GM18870 (cell line): ENCODE results near the gene ASMT.
"Not testable (repeated sequence)": the region's sequence is repeated elsewhere in the genome, so short reads cannot be mapped to it uniquely, and the experiment has no call there.

Source experiments
- ATAC-seq: cut with Tn5 transposase; IDR thresholded peaks from one replicate; pipeline ENCODE4 v1.9.1; 2021; ENCODE audit warnings: moderate library complexity; ENCODE audit not compliant: unreplicated experiment

ASMT gene

GRCh38 chrX:1597345-1598020 lies 17.4 kb upstream of the ASMT start:
- ATAC-seq: no peak

GRCh38 chrX:1598021-1598875 lies 16.6 kb upstream of the ASMT start:
- no peak for ATAC-seq

GRCh38 chrX:1598876-1599790 lies 15.7 kb upstream of the ASMT start:
- ATAC-seq: no peak

DNA sequence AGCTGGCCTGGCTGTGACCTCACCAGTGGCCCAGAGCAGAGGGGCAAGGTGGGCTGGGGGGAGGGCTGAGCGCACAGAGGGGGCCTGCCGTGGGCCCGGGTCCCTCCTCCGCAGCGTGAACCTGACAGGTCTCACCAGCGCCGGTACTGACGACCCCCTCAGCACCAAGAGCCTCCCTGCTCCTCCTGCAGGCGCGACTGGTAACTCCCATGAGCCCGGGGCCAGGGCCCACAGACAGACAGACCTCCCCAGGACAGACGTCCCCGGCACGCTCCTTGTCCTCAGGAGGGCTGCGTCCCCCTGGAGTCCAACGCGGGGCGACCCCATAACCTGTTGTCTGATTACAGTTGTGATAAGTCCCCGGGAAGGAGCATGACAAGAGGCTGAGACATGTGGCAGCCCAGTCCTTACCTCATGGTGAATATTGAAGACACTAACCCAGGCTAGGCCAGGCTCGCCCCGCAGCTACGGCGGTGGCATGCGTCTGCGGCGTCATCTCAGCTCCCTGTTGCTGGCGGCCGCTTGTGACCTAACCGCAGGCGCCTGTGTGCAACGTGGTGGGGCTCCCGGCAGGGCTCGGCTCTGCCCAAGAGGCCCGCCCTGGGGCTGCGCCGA lies 15.0 kb upstream of the ASMT start:
- ATAC-seq: no peak

GRCh38 chrX:1600406-1601050 lies 14.3 kb upstream of the ASMT start:
- ATAC-seq: no peak

DNA sequence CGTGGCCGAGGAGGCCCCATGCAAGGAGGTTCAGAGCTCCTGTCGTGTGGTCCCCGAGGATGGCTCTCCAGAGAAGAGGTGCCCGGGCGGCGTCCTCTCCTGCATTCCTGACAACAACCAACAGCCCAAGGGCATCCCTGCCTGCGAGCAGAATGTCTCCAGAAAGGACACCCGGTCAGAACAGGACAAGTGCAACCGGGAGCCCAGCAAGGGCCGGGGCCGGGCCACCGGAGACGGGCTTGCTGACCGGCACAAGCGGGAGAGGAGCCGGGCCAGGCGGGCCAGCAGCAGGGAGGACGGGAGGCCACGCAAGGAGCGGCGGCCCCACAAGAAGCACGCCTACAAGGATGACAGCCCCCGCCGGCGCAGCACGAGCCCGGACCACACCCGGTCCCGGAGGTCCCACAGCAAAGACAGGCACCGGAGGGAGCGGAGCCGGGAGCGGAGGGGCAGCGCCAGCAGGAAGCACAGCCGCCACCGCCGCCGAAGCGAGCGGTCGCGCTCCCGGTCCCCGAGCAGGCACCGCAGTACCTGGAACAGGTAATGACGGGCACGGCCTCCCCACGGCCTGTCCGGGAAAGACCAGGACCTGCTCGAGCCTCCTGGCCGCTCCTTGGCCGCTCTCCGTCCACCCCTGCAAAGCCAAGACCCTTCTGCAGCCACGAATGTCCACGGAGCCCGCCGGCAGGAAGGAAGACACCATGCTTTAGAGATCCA lies 13.7 kb upstream of the ASMT start:
- no peak for ATAC-seq

GRCh38 chrX:1601768-1602085 lies 13.1 kb upstream of the ASMT start:
- ATAC-seq: no peak

DNA sequence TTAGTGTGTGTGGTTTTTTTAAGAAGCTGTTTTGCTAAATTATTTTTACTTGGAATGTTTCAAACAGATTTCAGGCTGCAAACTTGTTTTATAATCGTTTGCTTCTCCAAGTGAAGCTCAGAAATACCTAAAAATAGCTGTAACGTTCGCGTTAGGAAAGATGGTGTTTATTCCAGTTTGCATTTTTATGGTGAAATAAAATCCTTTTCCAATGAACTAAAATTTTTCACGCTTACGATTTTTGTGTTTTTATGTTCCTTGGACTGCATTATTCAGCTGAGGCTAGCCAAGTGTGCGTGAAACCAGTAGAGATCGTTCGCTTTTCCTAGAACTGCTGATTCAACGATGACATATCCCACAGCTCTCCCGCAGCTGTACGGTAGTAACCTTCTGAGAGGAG lies 12.6 kb upstream of the ASMT start:
- ATAC-seq: no peak

DNA sequence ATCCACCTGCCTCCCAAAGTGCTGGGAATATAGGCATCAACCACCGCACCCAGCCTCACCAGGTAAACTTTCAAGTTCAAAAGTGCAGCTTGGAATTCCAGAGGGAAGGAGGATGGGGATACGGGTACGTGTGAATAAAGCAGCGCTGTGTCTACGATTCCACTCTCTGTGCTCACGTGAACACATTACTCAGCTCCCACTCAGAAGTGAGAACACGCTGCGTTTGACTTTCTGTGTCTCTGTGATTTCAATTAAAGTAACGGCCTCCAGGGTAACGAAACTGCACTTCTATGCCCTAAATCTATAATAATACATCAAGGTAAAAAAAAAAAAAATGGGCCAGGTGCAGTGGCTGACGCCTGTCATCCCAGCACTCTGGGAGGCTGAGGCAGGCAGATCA lies 8.4 kb upstream of the ASMT start:
- ATAC-seq: no peak

DNA sequence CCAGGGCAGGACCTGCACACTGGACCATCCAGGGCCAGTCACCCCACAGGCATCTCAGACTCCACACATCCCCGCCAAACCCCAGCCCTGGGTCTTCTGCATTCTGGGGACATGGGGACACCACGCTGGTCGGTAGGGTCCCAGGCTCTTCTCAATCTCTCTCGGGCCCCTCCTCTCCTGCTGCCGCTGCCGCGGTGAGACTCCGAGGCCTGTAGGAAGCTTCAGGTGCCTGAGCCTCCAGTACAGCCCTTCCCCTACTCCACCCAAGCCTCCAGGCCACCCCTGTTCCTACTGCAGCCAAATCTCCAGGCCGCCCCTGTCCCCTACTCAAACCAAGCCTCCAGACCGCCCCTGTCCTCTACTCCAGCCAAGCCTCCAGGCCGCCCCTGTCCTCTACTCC lies 5.5 kb upstream of the ASMT start:
- ATAC-seq: no peak

DNA sequence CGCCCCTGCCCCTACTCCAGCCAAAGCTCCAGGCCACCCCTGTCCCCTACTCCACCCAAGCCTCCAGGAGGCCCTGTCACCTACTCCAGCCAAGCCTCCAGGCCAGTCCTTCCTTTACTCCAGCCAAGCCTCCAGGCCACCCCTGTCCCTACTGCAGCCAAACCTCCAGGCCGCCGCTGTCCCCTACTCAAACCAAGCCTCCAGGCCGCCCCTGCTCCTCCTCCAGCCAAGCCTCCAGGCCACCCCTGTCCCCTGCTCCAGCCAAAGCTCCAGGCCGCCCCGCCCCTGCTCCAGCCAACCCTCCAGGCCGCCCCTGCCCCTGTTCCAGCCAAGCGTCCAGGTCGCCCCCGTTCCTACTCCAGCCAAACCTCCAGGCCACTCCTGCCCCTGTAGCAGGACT lies 5.1 kb upstream of the ASMT start:
- no peak for ATAC-seq

DNA sequence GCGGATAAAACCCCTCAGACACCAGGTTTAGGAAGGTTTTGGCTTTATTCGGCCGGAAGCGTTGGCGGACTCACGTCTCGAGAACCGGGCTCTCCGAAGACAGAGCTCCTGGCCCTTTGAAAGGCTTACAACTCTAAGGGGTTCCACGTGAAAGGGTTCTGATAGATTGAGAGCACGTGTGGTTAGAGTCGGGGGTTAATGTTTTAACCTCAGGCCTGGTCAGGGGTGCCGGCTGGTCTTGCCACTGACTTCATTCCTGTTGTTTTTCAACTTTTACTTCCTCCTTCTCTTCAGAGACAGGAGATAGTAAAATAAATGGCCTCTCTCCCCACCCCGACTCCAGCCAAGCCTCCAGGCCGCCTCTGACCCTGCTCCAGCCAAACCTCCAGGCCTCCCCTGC lies 4.7 kb upstream of the ASMT start:
- ATAC-seq: no peak

GRCh38 chrX:1610736-1611135 lies 4.1 kb upstream of the ASMT start:
- no peak for ATAC-seq

- ATAC-seq: no peak
Measured at GRCh38 chrX:1612641-1613286, 2.1 kb upstream of the ASMT start.

GRCh38 chrX:1618689-1619088 lies 3.8 kb downstream of the ASMT start:
- ATAC-seq: no peak

DNA sequence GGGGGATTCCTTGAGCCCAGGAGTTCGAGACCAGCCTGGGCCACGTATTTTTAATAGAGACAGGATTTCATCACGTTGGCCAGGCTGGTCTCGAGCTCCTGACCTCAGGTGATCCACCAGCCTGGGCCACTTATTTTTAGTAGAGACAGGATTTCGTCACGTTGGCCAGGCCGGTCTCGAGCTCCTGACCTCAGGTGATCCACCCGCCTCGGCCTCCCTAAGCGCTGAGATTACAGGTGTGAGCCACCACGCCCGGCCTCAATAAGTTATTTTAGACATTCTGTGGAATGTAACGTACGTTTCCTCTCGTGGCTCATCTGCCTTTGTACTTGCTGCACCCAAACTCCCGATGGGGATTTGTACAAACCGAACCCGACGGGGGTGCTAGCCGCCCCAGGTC lies 8.8 kb downstream of the ASMT start:
- no peak for ATAC-seq

DNA sequence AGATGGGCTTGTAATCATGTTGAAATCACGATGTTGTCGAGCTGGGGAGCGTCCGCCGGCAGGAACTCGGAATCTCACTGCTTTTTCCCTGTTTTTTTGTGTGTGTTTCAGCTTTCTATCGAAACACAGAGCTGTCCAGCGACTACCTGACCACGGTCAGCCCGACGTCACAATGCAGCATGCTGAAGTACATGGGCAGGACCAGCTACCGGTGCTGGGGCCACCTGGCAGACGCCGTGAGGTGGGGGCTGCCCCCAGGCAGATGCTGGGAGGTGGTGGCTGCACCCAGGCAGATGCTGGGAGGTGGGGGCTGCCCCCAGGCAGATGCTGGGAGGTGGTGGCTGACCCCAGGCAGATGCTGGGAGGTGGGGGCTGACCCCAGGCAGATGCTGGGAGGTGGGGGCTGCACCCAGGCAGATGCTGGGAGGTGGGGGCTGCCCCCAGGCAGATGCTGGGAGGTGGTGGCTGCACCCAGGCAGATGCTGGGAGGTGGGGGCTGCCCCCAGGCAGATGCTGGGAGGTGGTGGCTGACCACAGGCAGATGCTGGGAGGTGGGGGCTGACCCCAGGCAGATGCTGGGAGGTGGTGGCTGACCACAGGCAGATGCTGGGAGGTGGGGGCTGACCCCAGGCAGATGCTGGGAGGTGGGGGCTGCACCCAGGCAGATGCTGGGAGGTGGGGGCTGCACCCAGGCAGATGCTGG lies 9.4 kb downstream of the ASMT start:
- ATAC-seq: not testable (repeated sequence)

GRCh38 chrX:1624861-1625215 lies 10.0 kb downstream of the ASMT start:
- not testable (repeated sequence) for ATAC-seq

DNA sequence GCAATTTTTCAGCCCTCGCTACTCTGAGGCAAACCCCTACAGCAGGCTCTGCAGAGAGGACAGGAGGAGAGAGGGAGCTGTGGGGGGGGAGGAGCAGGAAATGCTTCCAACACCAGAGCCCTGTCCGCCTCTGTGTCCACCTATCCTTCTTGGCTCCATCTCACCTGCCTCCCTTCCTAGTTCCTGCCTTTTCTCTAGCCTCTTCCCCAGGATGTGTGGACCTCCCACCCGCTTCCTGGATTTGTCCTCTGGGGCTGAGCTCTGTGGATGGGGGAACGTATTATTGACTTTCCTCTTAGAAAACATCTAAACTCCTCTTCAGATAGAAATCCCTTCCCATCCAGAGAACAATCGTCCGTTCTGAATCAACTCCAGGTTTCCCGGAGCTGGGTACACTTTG lies 14.4 kb downstream of the ASMT start:
- ATAC-seq: no peak
